Ecto neural progenitor cell (in vitro differentiated cells): Measurements from ENCODE around the gene FTO.

ENCODE experiments used
- DNase-seq: peaks from one replicate; pipeline ENCODE4 v3.0.0-alpha.2; 2018; ENCODE audit warnings: low spot score

Gene FTO

GRCh38 chr16:53901408-53901807 is 197.5 kb downstream of the FTO start:
- no peak for DNase-seq

GRCh38 chr16:53904533-53904932 is 200.6 kb downstream of the FTO start:
- DNase-seq: no peak

GRCh38 chr16:53905028-53905427 is 201.1 kb downstream of the FTO start:
- no peak for DNase-seq

- DNase-seq: no peak
Observed at GRCh38 chr16:53908731-53909130, 204.8 kb downstream of the FTO start.

- DNase-seq: no peak
Observed at GRCh38 chr16:53910990-53911389, 207.0 kb downstream of the FTO start.

GRCh38 chr16:53911513-53911912 is 207.6 kb downstream of the FTO start:
- no peak for DNase-seq

GRCh38 chr16:53912155-53912554 is 208.2 kb downstream of the FTO start:
- DNase-seq: no peak

- DNase-seq: no peak
Observed at GRCh38 chr16:53913099-53913870, 209.3 kb downstream of the FTO start.

- no peak for DNase-seq
Observed at GRCh38 chr16:53913920-53914319, 210.0 kb downstream of the FTO start.

GRCh38 chr16:53914736-53915135 is 210.8 kb downstream of the FTO start:
- DNase-seq: no peak

- no peak for DNase-seq
Observed at GRCh38 chr16:53915452-53916160, 211.7 kb downstream of the FTO start.

GRCh38 chr16:53920988-53921387 is 217.0 kb downstream of the FTO start:
- no peak for DNase-seq

GRCh38 chr16:53922067-53922806 is 218.3 kb downstream of the FTO start:
- no peak for DNase-seq

- DNase-seq: no peak
Observed at GRCh38 chr16:53922807-53923571, 219.0 kb downstream of the FTO start.

GRCh38 chr16:53924331-53925106 is 220.6 kb downstream of the FTO start:
- no peak for DNase-seq

- no peak for DNase-seq
Observed at GRCh38 chr16:53925107-53925410, 221.1 kb downstream of the FTO start.

- DNase-seq: no peak
Observed at GRCh38 chr16:53925526-53925925, 221.6 kb downstream of the FTO start.

- DNase-seq: no peak
Observed at GRCh38 chr16:53926209-53926608, 222.3 kb downstream of the FTO start.

GRCh38 chr16:53932975-53933374 is 229.0 kb downstream of the FTO start:
- no peak for DNase-seq

- DNase-seq: no peak
Observed at GRCh38 chr16:53933407-53933806, 229.5 kb downstream of the FTO start.

GRCh38 chr16:53936052-53936451 is 232.1 kb downstream of the FTO start:
- DNase-seq: no peak

GRCh38 chr16:53936529-53936928 is 232.6 kb downstream of the FTO start:
- DNase-seq: no peak
